ENCODE data around the gene CSF3. TPM values are rescaled to one million over a fixed set of nuclear protein-coding genes. Genes with fewer than 3 reads are reported as not detected.

The CSF3 gene
- total RNA-seq, 1 donor from 2014 or later: not detected

- no peak for TF ChIP-seq CTCF (IDR thresholded peaks at IDR 0.05; ENCODE audit: unreplicated experiment)
- H3K4me3 Mint-ChIP-seq: no peak overlapping the region
- peak overlapping the region; percentile 64 for H3K27ac Mint-ChIP-seq
These were observed 4.1 kb downstream of the CSF3 start for GRCh38 chr17:40019140-40019991.

GRCh38 chr17:40020146-40020545 is 4.9 kb downstream of the CSF3 start:
- Mint-ChIP-seq H3K27ac (no peak overlapping the region), H3K4me1 (peaks cover 8% of the 10 kb centered on the region), H3K36me3 (peaks cover 17% of the 10 kb centered on the region), H3K4me3 (no peak overlapping the region), H3K27me3 (ENCODE audit: low read depth) (no peaks in the 10 kb centered on the region), H3K9me3 (no peaks in the 10 kb centered on the region)
- no peak for DNase-seq (ENCODE audit: low spot score in 2 of 2, unreplicated experiment in 2 of 2)
- no peak for TF ChIP-seq CTCF (IDR thresholded peaks at IDR 0.05; ENCODE audit: unreplicated experiment)

More at GRCh38 chr17:40019140-40019991, 4.1 kb downstream of the CSF3 start:
- no peaks in the 10 kb centered on the region for H3K27me3 Mint-ChIP-seq (ENCODE audit: low read depth)
- H3K9me3 Mint-ChIP-seq: no peaks in the 10 kb centered on the region
- H3K36me3 Mint-ChIP-seq: peaks cover 14% of the 10 kb centered on the region
- H3K4me1 Mint-ChIP-seq: peaks cover 8% of the 10 kb centered on the region
- no peak for DNase-seq (ENCODE audit: low spot score in 2 of 2, unreplicated experiment in 2 of 2)

- no peak overlapping the region for H3K27ac Mint-ChIP-seq
- H3K27me3 Mint-ChIP-seq (ENCODE audit: low read depth): no peaks in the 10 kb centered on the region
- no peak overlapping the region for H3K4me3 Mint-ChIP-seq
- peaks cover 30% of the 10 kb centered on the region for H3K36me3 Mint-ChIP-seq
- H3K4me1 Mint-ChIP-seq: peaks cover 12% of the 10 kb centered on the region
- DNase-seq (ENCODE audit: low spot score in 2 of 2, unreplicated experiment in 2 of 2): no peak
- no peaks in the 10 kb centered on the region for H3K9me3 Mint-ChIP-seq
- TF ChIP-seq CTCF (IDR thresholded peaks at IDR 0.05; ENCODE audit: unreplicated experiment): no peak
These were observed 6.3 kb downstream of the CSF3 start for GRCh38 chr17:40021451-40021971.

- H3K4me3 Mint-ChIP-seq: no peak overlapping the region
- H3K27me3 Mint-ChIP-seq (ENCODE audit: low read depth): no peaks in the 10 kb centered on the region
- no peak for DNase-seq (ENCODE audit: low spot score in 2 of 2, unreplicated experiment in 2 of 2)
- peaks cover 34% of the 10 kb centered on the region for H3K36me3 Mint-ChIP-seq
- TF ChIP-seq CTCF (IDR thresholded peaks at IDR 0.05; ENCODE audit: unreplicated experiment): no peak
- no peaks in the 10 kb centered on the region for H3K9me3 Mint-ChIP-seq
- peaks cover 12% of the 10 kb centered on the region for H3K4me1 Mint-ChIP-seq
- no peak overlapping the region for H3K27ac Mint-ChIP-seq
These were observed 7.3 kb downstream of the CSF3 start for GRCh38 chr17:40022497-40022896.

GRCh38 chr17:40022961-40023541 is 7.8 kb downstream of the CSF3 start:
- Mint-ChIP-seq H3K27ac (no peak overlapping the region), H3K4me1 (peaks cover 12% of the 10 kb centered on the region), H3K36me3 (peaks cover 34% of the 10 kb centered on the region), H3K4me3 (no peak overlapping the region), H3K9me3 (no peaks in the 10 kb centered on the region), H3K27me3 (ENCODE audit: low read depth) (no peaks in the 10 kb centered on the region)
- TF ChIP-seq CTCF (IDR thresholded peaks at IDR 0.05; ENCODE audit: unreplicated experiment): no peak
- DNase-seq (ENCODE audit: low spot score in 2 of 2, unreplicated experiment in 2 of 2): no peak
